Prostate gland (tissue), 2 donors: ENCODE measurements around the gene PLEKHA7. TPM values are rescaled to one million over a fixed set of nuclear protein-coding genes. Genes with fewer than 3 reads are reported as not detected.
A peak's percentile ranks its signal among the peaks of the same experiment; 100 is the strongest.

Source experiments
- DNase-seq: peaks from one replicate; pipeline ENCODE4 v3.0.0-alpha.2; 2019; ENCODE audit warnings: low spot score
- H3K27ac ChIP-seq, 2 donors: fragments of 200-600 bp; sonication (generic); 2 replicates each; pipeline ENCODE4 v1.5.1; 2017 to 2019
- H3K27me3 ChIP-seq: fragments of 200-600 bp; sonication (generic); replicated peaks from 2 replicates; pipeline ENCODE4 v1.5.1; 2019; ENCODE audit not compliant: insufficient read depth
- H3K36me3 ChIP-seq, 2 donors: fragments of 200-600 bp; sonication (generic); 1 replicate in 1 of 2; 2 replicates in 1 of 2; pipeline versions ENCODE4 v1.5.1 to v1.8.1; 2017 to 2019
- H3K4me1 ChIP-seq: fragments of 200-600 bp; sonication (generic); replicated peaks from 2 replicates; pipeline ENCODE4 v1.5.1; 2019
- H3K4me3 ChIP-seq, 2 donors: fragments of 200-600 bp; sonication (generic); 2 replicates each; pipeline ENCODE4 v1.5.1; 2017 to 2019
- H3K9me3 ChIP-seq: fragments of 200-600 bp; sonication (generic); 2 replicates; pipeline ENCODE4 v1.5.1; 2017
- CTCF ChIP-seq, 4 experiments: fragments of 200-600 bp in 2 of 4; fragments of 450-650 bp in 2 of 4; sonication (generic) in 2 of 4; IDR thresholded peaks; 1 replicate in 3 of 4; 2 replicates in 1 of 4; pipeline ENCODE4 v1.5.1; 2016 to 2019; ENCODE audit warnings: antibody characterized with exemption in 4 of 4, mild to moderate bottlenecking in 2 of 4, moderate library complexity in 2 of 4
- POLR2A ChIP-seq: fragments of 450-650 bp; IDR thresholded peaks from one replicate; pipeline ENCODE4 v1.6.1; 2016; ENCODE audit warnings: antibody characterized with exemption, mild to moderate bottlenecking
- POLR2AphosphoS5 ChIP-seq: sonication (generic); formaldehyde crosslinking; IDR thresholded peaks from one replicate; pipeline ENCODE4 v1.6.1; 2017; ENCODE audit warnings: antibody characterized with exemption
- WGBS: methylation state at CpG from one replicate; pipeline ENCODE4 v1.1.5; 2018; 5-methylcytosine and 5-hydroxymethylcytosine counted together
- intact Hi-C: fragments of 100-400 bp; cut with DNase I; formaldehyde crosslinking; loops from one replicate; pipeline ENCODE4 v1.14.2; 2022
- total RNA-seq, 2 donors: library from RNA; depleted of rRNA; stranded (reverse); fragments of >200 nt; gene quantifications; one replicate each; pipeline ENCODE4 v1.1.0, GENCODE V29; 2016

PLEKHA7 gene
- total RNA-seq, 2 donors from 2014 or later, result 14.6 to 38.3 TPM

GRCh38 chr11:16924826-16925560, 89.2 kb downstream of the PLEKHA7 start:
- no peaks in the 10 kb centered on the region for H3K36me3 ChIP-seq
- H3K9me3 ChIP-seq, result no peaks in the 10 kb centered on the region
- intact Hi-C loops, result no loop called here
- H3K27me3 ChIP-seq, result no peaks in the 10 kb centered on the region
- peak overlapping the region; percentile 58 to 67 for H3K27ac ChIP-seq
- DNase-seq, result peak; percentile 79
- WGBS, result 3% methylated on average over 42 of the region's 51 CpGs
- no peak for TF ChIP-seq POLR2A
- peak; percentile 40 for TF ChIP-seq POLR2AphosphoS5
- TF ChIP-seq CTCF (IDR thresholded peaks at IDR 0.05), result no peak
- H3K4me1 ChIP-seq, result no peaks in the 10 kb centered on the region
- peak overlapping the region; percentile 38 to 40 for H3K4me3 ChIP-seq

- DNase-seq, result no peak
- 30% methylated on average over 4 of the region's 4 CpGs for WGBS
- H3K27ac ChIP-seq, result peak overlapping the region; percentile 58 to 67
- no peaks in the 10 kb centered on the region for H3K9me3 ChIP-seq
- H3K27me3 ChIP-seq, result no peaks in the 10 kb centered on the region
- no peaks in the 10 kb centered on the region for H3K4me1 ChIP-seq
- no peaks in the 10 kb centered on the region for H3K36me3 ChIP-seq
- intact Hi-C loops, result no loop called here
- H3K4me3 ChIP-seq, result peak overlapping the region; percentile 38 to 40
- TF ChIP-seq POLR2AphosphoS5, result no peak
- no peak for TF ChIP-seq CTCF (IDR thresholded peaks at IDR 0.05)
- TF ChIP-seq POLR2A, result no peak
Observed at GRCh38 chr11:16924462-16924825, 89.8 kb downstream of the PLEKHA7 start.

GRCh38 chr11:16923987-16924386, 90.2 kb downstream of the PLEKHA7 start:
- no peak for DNase-seq
- H3K36me3 ChIP-seq, result no peaks in the 10 kb centered on the region
- H3K4me1 ChIP-seq, result no peaks in the 10 kb centered on the region
- TF ChIP-seq POLR2AphosphoS5 (no peak), CTCF (IDR thresholded peaks at IDR 0.05) (no peak), POLR2A (no peak)
- no peaks in the 10 kb centered on the region for H3K27me3 ChIP-seq
- intact Hi-C loops, result no loop called here
- WGBS, result 73% methylated on average over 4 of the region's 4 CpGs
- H3K4me3 ChIP-seq, result no peak overlapping the region
- H3K27ac ChIP-seq, result peak overlapping the region; percentile 28 to 67
- no peaks in the 10 kb centered on the region for H3K9me3 ChIP-seq

GRCh38 chr11:16921668-16922067, 92.5 kb downstream of the PLEKHA7 start:
- 90% methylated on average over 4 of the region's 4 CpGs for WGBS

More at GRCh38 chr11:16921668-16922067, 92.5 kb downstream of the PLEKHA7 start:
- DNase-seq, result no peak
- TF ChIP-seq CTCF (IDR thresholded peaks at IDR 0.05) (no peak), POLR2A (no peak), POLR2AphosphoS5 (no peak)
- Histone ChIP-seq H3K4me3 (no peak overlapping the region), H3K4me1 (peaks cover 3% of the 10 kb centered on the region), H3K9me3 (no peaks in the 10 kb centered on the region), H3K27ac (no peak overlapping the region), H3K36me3 (no peaks in the 10 kb centered on the region), H3K27me3 (no peaks in the 10 kb centered on the region)
- intact Hi-C loops, result no loop called here
